NB4 (cell line): ENCODE data around the gene TUT7.

ENCODE experiments used
- CTCF ChIP-seq: IDR thresholded peaks from one replicate; pipeline ENCODE4 v1.5.1; 2012; ENCODE audit warnings: low read depth, low read length
- MAX ChIP-seq: IDR thresholded peaks from 2 replicates; pipeline ENCODE4 v1.6.1; 2011; ENCODE audit warnings: low read depth, low read length
- MYC ChIP-seq: IDR thresholded peaks from 2 replicates; pipeline ENCODE4 v1.6.1; 2011; ENCODE audit warnings: low read depth, low read length
- POLR2A ChIP-seq: IDR thresholded peaks from 2 replicates; pipeline ENCODE4 v1.6.1; 2011; ENCODE audit warnings: mild to moderate bottlenecking; ENCODE audit not compliant: insufficient read length; ENCODE audit errors: extremely low read depth

- TF ChIP-seq CTCF, result no peak
- TF ChIP-seq MAX, result no peak
- TF ChIP-seq MYC, result no peak
- TF ChIP-seq POLR2A, result no peak
Observed at GRCh38 chr9:86369810-86370209, 15.6 kb upstream of the TUT7 start.
